GM18499 (cell line): Measurements from ENCODE around the gene ZBTB7C.

Experiments
- ATAC-seq: cut with Tn5 transposase; IDR thresholded peaks from one replicate; pipeline ENCODE4 v1.9.1; 2021; ENCODE audit warnings: moderate number of reproducible peaks; ENCODE audit not compliant: insufficient read depth, unreplicated experiment

Gene ZBTB7C

GRCh38 chr18:48393776-48394175 lies 15.4 kb downstream of the ZBTB7C start:
- no peak for ATAC-seq

- no peak for ATAC-seq
These were observed 16.0 kb downstream of the ZBTB7C start for GRCh38 chr18:48393170-48393569.

GRCh38 chr18:48392268-48392667 lies 16.9 kb downstream of the ZBTB7C start:
- ATAC-seq, result no peak

GRCh38 chr18:48391868-48392267 lies 17.3 kb downstream of the ZBTB7C start:
- ATAC-seq, result no peak

- ATAC-seq, result no peak
These were observed 18.5 kb downstream of the ZBTB7C start for GRCh38 chr18:48390641-48391040.

- ATAC-seq, result no peak
These were observed 20.7 kb downstream of the ZBTB7C start for GRCh38 chr18:48388478-48388877.

GRCh38 chr18:48387300-48387699 lies 21.9 kb downstream of the ZBTB7C start:
- no peak for ATAC-seq

- no peak for ATAC-seq
These were observed 23.6 kb downstream of the ZBTB7C start for GRCh38 chr18:48385596-48385995.

GRCh38 chr18:48376934-48377333 lies 32.2 kb downstream of the ZBTB7C start:
- ATAC-seq, result no peak

GRCh38 chr18:48376406-48376805 lies 32.8 kb downstream of the ZBTB7C start:
- ATAC-seq, result no peak

- no peak for ATAC-seq
These were observed 33.9 kb downstream of the ZBTB7C start for GRCh38 chr18:48375150-48375800.

GRCh38 chr18:48374423-48375149 lies 34.6 kb downstream of the ZBTB7C start:
- no peak for ATAC-seq

GRCh38 chr18:48371854-48372602 lies 37.2 kb downstream of the ZBTB7C start:
- no peak for ATAC-seq

- ATAC-seq, result no peak
These were observed 41.6 kb downstream of the ZBTB7C start for GRCh38 chr18:48367557-48367956.

GRCh38 chr18:48365965-48366364 lies 43.2 kb downstream of the ZBTB7C start:
- ATAC-seq, result no peak

- ATAC-seq, result no peak
These were observed 45.0 kb downstream of the ZBTB7C start for GRCh38 chr18:48364146-48364545.

GRCh38 chr18:48363175-48363574 lies 46.0 kb downstream of the ZBTB7C start:
- no peak for ATAC-seq

GRCh38 chr18:48361801-48362200 lies 47.4 kb downstream of the ZBTB7C start:
- ATAC-seq, result no peak

GRCh38 chr18:48360376-48361021 lies 48.7 kb downstream of the ZBTB7C start:
- ATAC-seq, result no peak

GRCh38 chr18:48359626-48360025 lies 49.6 kb downstream of the ZBTB7C start:
- no peak for ATAC-seq

GRCh38 chr18:48358868-48359267 lies 50.3 kb downstream of the ZBTB7C start:
- no peak for ATAC-seq
